NCI-H748 treated with DMSO at 0.1 percent for 48 hours (cell line): ENCODE data around the gene VSX2.

Source experiments
- DNase-seq: peaks from one replicate; lab custom pipeline; 2025; lab: John Stamatoyannopoulos, UW

The VSX2 gene

GRCh38 chr14:74223016-74223415 lies 16.2 kb upstream of the VSX2 start:
- DNase-seq: no peak

GRCh38 chr14:74231784-74232183 lies 7.5 kb upstream of the VSX2 start:
- DNase-seq: no peak

GRCh38 chr14:74235017-74235416 lies 4.2 kb upstream of the VSX2 start:
- no peak for DNase-seq

- DNase-seq: no peak
Observed at GRCh38 chr14:74237441-74237840, 1.8 kb upstream of the VSX2 start.

- DNase-seq: no peak
Observed at GRCh38 chr14:74239848-74240793, 872 bp downstream of the VSX2 start.

GRCh38 chr14:74240794-74241651 lies 1.8 kb downstream of the VSX2 start:
- no peak for DNase-seq

- no peak for DNase-seq
Observed at GRCh38 chr14:74241652-74242017, 2.4 kb downstream of the VSX2 start.

- no peak for DNase-seq
Observed at GRCh38 chr14:74242021-74242779, 3.0 kb downstream of the VSX2 start.

GRCh38 chr14:74242780-74243042 lies 3.5 kb downstream of the VSX2 start:
- DNase-seq: no peak

GRCh38 chr14:74243051-74243450 lies 3.8 kb downstream of the VSX2 start:
- no peak for DNase-seq

GRCh38 chr14:74244115-74244514 lies 4.9 kb downstream of the VSX2 start:
- no peak for DNase-seq

- DNase-seq: no peak
Observed at GRCh38 chr14:74245292-74245691, 6.0 kb downstream of the VSX2 start.

- DNase-seq: no peak
Observed at GRCh38 chr14:74246542-74246941, 7.3 kb downstream of the VSX2 start.

GRCh38 chr14:74248017-74248416 lies 8.8 kb downstream of the VSX2 start:
- no peak for DNase-seq

- DNase-seq: no peak
Observed at GRCh38 chr14:74249433-74250375, 10.5 kb downstream of the VSX2 start.

GRCh38 chr14:74255281-74255680 lies 16.0 kb downstream of the VSX2 start:
- DNase-seq: no peak

- DNase-seq: peak; percentile 25
Observed at GRCh38 chr14:74257078-74257940, 18.1 kb downstream of the VSX2 start.

- no peak for DNase-seq
Observed at GRCh38 chr14:74257941-74258763, 18.9 kb downstream of the VSX2 start.

- DNase-seq: no peak
Observed at GRCh38 chr14:74258764-74259035, 19.5 kb downstream of the VSX2 start.

GRCh38 chr14:74259513-74259912 lies 20.3 kb downstream of the VSX2 start:
- DNase-seq: no peak
